GM21723 (cell line): ENCODE data around the gene IL36B.

Experiments used
- ATAC-seq: cut with Tn5 transposase; IDR thresholded peaks from one replicate; pipeline ENCODE4 v1.9.1; 2021; ENCODE audit warnings: mild to moderate bottlenecking, moderate library complexity; ENCODE audit not compliant: unreplicated experiment

IL36B gene

DNA sequence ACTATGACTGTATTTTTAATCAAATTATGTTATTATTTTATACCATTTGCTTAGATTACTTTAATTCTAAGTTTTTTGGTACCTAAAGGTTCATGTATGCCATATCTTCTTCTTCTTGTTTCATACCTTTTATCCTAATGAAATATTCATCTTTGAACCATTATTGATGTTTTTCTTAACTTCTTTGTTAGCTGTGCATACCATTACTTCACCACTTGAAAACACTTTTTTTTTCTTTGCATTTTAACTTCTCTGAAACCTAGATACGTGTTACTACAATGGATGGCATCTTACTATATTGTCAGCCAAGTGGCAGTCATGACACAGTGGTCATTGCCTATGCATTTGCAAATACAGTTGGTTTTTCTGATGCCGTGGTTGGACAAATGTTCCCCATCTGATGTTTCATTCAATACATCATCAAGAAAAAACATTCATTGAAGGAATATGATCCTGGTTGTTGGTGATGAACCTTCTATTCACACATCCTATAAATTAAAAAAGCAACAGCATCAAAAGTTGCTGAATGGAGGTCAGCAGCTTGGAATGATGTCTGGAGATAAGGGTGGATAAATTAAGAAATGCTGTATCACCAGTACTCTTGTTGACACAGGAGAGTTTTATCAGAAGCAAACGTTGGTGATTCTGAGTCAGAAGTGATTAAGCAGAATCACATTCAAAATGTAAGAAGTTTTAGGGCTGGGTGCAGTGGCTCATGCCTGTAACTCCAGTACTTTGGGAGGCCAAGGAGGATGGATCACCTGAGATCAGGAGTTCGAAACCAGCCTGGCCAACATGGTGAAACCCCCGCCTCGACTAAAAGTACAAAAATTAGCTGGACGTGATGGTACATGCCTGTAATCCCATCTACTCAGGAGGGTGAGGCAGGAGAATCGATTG lies 40.0 kb downstream of the IL36B start:
- no peak for ATAC-seq

DNA sequence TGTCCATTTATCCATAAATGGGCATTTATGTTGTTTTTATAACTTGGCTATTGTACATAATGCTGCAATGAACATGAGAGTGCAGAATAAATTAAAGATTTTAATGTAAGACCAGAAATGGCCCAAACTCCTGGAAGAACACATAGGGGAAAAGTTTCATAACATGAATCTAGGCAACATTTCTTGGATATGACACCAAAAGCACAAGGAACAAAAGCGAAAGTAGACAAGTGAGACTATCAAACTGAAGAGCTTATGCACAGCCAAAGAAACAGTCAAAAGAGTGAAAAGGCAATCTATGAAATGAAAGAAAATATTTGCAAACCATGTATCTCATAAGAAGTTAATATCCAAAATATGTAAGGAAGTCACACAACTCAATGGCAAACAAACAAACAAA lies 41.6 kb downstream of the IL36B start:
- no peak for ATAC-seq

DNA sequence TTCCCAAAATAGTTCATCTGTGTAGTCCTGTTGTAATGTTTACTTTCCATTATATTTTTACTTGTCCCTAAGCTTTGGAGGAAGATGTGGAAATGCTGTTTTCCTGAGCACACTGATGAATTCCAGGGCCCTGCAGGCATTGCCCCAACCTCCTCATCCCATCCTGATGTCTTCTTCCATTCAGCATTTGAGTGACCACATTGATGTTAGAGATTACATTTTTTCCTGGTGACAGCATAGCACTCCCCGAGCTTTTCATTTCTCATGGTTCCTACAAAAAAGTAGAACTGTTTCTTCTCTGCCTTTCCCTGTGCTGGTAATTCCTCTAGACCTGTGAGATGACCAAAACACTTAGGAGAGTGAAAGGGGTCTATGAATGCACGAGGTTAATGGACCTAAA lies 42.6 kb downstream of the IL36B start:
- no peak for ATAC-seq

DNA sequence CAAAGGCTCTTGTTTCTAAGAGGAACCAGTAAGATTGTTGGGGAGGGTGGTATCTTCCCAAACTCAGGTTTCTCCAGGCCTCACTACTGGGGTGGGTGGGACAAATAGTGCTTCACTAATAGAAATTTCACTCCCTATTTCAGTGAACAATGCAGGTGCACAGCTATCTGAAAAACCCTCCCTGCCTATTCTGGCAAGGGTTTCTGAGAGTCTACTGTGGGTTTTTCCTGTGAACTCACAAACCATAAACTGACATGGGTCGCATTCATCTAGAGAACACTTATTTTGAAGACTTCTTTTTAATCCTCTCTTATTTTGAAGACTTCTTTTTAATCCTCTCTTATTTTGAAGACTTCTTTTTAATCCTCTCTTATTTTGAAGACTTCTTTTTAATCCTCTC lies 43.0 kb downstream of the IL36B start:
- no peak for ATAC-seq

DNA sequence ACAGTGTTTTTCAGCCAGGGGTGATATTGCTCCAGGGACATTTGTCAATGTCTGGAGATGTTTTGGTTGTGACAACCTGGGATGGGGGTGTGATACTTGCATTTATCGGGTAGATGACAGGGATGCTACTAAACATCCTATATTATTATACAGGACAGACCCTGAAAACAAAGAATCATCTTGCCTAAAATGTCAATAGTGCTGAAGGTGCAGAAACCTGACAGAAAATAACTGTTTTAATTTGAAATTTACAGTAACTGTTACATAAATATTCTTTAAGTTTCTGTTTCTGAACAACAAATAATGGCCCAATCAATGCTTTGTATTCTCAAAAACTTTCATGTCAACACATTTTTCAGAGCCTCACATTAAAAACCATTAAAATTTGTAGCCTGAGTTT lies 45.4 kb downstream of the IL36B start:
- ATAC-seq, result no peak

DNA sequence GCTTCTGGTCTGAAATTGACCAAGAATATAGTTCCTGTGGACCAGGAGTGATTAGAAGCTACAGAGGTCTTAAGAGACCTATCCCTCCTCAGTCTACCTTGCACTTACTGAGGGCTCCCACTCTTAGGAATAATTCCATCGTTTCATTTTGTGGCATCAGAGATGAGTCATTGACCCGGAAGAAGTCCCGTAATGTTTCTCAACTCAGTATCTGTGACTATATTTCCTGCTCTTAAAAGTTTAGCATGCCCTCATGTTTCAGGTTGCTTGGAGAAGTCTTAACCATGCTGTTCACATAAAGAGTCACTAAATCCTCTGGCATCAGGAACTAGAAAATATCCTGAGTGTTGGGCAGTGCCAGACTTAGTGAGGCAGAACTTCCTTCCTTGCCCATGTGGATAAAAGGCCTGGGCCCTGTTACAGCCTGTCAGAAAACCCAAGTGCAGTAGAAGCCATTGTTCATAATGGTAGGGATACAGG lies 47.6 kb downstream of the IL36B start, which contains the start of gene IL36A:
Gene IL36A (plus strand): TSS at position 430 of the 480 bp plus-strand sequence. CDS start 413 bp downstream, outside the sequence.
- no peak for ATAC-seq

DNA sequence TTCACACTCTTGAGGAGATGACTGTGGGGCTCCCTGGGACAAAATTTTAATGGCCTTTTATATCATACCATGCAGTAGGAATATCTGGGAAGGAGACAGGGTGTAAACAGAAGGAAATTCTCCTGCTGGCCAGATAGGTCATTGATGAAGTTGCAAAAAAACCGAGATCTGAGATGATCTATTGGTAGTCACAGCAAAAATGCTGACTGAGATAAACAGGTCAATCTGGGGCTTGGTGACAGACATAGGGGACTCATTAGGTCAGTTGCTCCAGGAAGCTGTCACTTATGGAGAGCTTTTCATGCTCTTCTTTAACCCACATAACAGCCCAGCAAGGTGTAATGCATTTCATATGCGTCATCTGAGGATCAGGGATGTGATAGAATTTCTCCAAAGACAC lies 50.0 kb downstream of the IL36B start:
- no peak for ATAC-seq

DNA sequence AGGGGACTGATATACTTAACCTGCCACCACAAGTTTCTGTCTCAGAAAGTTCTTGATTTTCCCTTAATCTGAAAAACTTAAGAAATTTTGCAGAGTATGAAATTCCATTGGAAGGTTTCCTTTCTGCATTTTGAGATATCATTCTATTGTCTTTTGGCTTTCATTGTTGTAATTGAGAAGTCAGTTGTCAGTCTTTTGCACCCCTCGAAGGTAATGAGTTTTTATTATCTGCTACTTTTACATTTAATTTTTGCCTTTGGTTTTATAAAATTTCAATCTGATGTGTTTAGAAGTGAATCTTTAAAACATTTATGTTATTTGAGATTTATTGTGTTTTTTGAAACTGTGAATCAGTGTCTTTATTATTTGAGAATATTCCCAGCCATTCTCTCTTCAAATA lies 52.2 kb downstream of the IL36B start:
- no peak for ATAC-seq

DNA sequence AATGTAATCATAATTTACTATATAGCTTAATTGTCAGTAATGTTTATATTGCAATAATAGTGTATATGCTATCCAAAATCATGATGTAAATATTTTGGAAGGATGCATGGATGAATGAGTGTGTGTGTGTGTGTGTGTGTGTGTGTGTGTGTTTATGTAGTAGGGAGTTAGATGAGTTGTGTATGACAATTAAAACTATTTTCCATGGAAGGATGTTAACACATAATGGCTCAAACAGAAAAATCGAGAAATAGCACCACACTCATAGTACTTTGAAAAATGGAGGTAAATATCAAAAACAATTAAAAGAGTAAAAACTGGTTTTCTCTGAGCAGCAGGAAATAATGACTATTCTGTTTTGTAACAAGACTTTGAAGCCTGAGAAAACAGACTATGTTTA lies 55.5 kb downstream of the IL36B start:
- no peak for ATAC-seq

DNA sequence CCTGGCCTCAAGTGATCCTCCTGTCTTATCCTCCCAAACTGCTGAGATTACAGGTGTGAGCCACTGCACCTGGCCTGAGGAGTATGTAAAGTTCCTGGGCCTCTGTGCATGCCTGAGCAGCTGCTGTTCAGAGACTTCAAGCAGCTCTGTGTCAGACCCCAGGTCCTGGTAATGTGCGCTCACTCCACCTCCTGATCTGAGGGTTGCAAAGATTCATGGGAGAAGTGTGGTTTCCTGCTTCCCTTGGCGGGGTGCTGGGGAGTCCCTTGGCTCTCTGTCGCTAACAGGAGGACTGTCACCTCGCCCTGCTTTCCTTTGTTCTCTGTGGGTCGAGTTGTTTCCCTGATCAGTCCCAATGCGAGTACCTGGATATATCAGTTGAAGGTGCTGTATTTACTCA lies 56.0 kb downstream of the IL36B start:
- ATAC-seq, result no peak

DNA sequence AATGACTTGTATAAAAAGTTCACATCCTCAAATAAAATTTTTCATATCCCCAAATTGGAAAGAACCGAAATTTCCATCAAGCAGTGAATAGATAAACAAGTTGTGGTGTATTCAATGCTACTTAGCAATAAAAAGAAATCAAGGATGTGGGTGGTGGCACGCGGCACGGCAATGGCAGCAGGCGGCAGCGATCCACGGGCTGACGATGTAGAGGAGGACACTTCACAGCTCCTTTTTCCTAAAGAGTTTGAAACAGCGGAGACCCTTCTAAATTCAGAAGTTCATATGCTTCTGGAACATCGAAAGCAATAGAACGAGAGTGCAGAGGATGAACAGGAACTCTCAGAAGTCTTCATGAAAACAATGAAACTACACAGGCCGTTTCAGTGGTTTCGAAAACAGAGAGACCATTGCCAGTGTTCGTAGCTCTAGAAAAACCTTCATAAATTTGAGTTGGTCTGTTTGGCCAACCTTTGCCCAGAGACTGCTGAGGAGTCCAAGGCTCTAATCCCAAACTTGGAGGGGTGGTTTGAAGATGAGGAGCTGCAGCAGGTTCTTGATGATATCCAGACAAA lies 57.2 kb downstream of the IL36B start:
- ATAC-seq, result no peak

DNA sequence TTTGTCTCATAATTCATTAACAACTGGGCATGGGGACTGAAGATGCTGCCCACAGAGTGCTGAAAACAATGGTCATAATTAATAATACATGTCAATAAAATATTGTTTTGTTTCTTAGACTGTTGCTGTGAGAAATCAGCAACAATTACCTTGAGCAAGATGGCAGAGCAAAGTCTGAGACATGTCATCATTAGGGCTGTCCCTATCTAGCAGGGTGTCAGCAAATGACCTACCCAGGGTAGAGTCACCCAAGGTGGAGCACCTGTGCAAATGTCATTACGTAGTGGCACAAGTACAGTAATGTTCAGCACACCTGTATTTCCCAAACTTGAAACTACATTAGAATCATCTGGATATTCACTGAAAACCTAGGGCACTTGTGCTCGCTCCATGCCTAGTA lies 58.0 kb downstream of the IL36B start:
- no peak for ATAC-seq

DNA sequence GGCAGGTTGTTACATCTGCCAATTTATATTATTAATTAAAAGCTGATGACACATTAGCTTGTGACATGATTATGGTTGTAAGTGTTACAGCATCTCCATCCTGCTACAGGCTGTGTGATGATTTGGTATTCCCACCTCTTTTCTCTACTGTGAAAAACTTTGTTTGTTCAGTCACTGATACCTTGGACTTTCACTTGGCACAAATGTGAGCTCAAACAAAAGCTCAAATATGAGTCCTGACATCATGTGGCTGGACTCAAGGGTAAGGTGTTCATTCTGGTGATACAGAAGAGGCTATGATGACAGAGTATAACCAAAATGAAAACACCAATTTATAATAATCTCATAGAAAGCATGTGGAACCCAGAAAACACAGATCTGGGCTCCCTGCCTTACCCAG lies 58.8 kb downstream of the IL36B start:
- ATAC-seq, result no peak

DNA sequence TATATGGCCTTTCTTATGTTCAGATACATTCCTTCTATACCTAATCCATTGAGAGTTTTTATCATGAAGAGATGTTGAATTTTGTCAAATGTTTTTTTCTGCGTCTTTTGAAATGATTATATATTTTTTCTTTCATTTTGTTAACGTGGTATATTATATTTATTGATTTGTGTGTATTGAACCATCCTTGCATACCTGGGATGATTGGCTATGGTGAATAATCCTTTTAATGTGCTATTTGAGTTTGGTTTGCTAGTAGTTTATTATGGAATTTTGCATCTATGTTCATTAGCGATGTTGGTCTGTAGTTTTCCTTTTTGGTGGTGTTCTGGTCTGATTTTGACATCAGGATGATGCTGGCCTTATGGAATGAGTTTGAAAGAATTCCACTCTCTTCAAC lies 63.1 kb downstream of the IL36B start:
- ATAC-seq, result no peak

DNA sequence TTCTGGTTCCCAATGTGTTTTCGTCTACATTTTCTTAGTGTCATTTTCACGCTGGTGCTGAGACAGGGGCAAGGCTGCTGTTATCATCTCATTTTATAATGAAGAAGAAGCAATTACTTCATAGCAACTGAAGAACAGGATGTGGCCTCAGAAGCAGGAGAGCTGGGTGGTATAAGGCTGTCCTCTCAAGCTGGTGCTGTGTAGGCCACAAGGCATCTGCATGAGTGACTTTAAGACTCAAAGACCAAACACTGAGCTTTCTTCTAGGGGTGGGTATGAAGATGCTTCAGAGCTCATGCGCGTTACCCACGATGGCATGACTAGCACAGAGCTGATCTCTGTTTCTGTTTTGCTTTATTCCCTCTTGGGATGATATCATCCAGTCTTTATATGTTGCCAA lies 67.6 kb downstream of the IL36B start:
- ATAC-seq, result no peak

DNA sequence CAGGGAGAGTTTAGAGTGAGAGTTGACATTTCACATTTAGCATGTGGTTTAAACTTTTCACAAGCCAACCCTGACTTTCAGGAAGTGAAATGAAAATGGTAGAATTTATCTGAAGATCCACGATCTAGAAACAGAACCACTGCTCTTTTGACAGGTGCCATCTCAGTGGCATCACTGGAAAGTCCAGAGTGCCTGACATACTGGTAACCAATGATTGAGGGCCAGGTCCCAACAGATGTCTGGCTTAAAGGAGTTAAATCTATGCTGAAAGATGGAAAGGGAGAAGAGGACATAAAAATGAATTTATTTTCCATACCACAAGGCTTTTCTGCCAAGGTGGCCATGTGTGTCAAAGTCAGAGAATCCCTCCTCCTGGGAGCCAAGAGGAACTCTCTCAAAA lies 72.1 kb downstream of the IL36B start:
- no peak for ATAC-seq

DNA sequence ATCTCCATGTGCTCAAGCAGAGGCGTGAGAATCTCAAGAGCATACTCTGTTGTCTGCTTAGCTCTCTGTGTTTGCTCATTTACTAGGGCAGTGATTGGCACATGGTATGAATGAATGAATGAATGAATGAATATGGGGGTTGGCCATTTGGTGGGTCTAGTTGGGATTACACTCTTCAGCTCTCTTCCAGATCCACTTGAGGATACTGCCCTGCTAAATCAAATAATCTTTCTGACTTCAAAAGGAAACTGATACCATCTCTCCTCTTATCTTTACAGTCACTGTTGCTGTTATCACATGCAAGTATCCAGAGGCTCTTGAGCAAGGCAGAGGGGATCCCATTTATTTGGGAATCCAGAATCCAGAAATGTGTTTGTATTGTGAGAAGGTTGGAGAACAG lies 72.9 kb downstream of the IL36B start:
- no peak for ATAC-seq

DNA sequence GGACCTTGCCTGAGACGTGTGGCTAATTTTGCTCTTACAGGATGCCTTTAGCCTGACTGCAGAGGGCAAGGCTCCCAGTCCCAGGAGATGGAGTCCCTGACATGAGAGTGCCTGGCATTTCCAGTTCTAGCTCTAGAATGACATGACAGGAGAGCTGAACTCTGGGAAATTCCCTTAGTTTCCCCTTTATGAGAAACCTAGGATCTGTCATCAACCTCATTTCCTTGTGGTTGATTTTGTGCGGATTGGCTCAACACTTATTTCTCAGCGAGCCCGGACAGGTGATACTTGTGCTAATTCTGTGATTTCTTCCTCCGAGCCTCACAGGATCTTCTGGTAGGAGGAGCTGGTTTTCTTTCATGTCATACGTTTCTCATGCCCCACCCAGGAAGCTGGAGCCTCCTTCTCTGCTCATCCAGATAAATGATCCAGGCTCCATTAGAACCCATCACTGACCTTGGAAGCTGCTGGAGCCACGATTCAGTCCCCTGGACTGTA lies 75.1 kb downstream of the IL36B start, which contains the start of gene IL36G:
Gene IL36G (plus strand): TSS at position 448 of the 498 bp plus-strand sequence. CDS start 633 bp downstream, outside the sequence.
- ATAC-seq, result no peak
